Activated naive CD8-positive, alpha-beta T cell treated with anti-CD3 and anti-CD28 coated beads for 36 hours (primary cell): ENCODE data around the gene ZSWIM5. TPM values are rescaled to one million over a fixed set of nuclear protein-coding genes. Genes with fewer than 3 reads are reported as not detected.
"Not testable (repeated sequence)": the region's sequence is repeated elsewhere in the genome, so short reads cannot be mapped to it uniquely, and the experiment has no call there.

Experiments used
- DNase-seq: peaks from one replicate; pipeline ENCODE4 v3.0.0; 2021
- H3K27ac Mint-ChIP-seq: one replicate; pipeline ENCODE4 v1.8.0; 2022; ENCODE audit warnings: mild to moderate bottlenecking, moderate library complexity, mixed read lengths
- H3K27me3 Mint-ChIP-seq: one replicate; pipeline ENCODE4 v1.8.0; 2022; ENCODE audit warnings: mild to moderate bottlenecking, mixed read lengths
- H3K36me3 Mint-ChIP-seq: one replicate; pipeline ENCODE4 v1.8.0; 2021; ENCODE audit warnings: mild to moderate bottlenecking, mixed read lengths
- H3K4me1 Mint-ChIP-seq: one replicate; pipeline ENCODE4 v1.8.0; 2021; ENCODE audit warnings: mixed read lengths
- H3K4me3 Mint-ChIP-seq: one replicate; pipeline ENCODE4 v1.8.0; 2022; ENCODE audit warnings: mild to moderate bottlenecking, moderate library complexity, mixed read lengths
- H3K9me3 Mint-ChIP-seq: one replicate; pipeline ENCODE4 v1.8.0; 2022; ENCODE audit warnings: mixed read lengths
- total RNA-seq, 2 experiments: library from RNA; stranded (reverse); gene quantifications; one replicate each; pipeline ENCODE4 v1.2.3, GENCODE V29; 2021

The ZSWIM5 gene
- total RNA-seq, 2 experiments from 2014 or later = 0.37 to 0.58 TPM

- Mint-ChIP-seq H3K9me3 (no peaks in the 10 kb centered on the region), H3K36me3 (no peaks in the 10 kb centered on the region), H3K4me1 (no peaks in the 10 kb centered on the region), H3K27ac (no peak overlapping the region), H3K27me3 (peaks cover 18% of the 10 kb centered on the region), H3K4me3 (no peak overlapping the region)
- no peak for DNase-seq
These were observed 9.8 kb upstream of the ZSWIM5 start for GRCh38 chr1:45216200-45216541.

GRCh38 chr1:45215485-45216199 lies 9.2 kb upstream of the ZSWIM5 start:
- no peak overlapping the region for H3K4me3 Mint-ChIP-seq
- H3K4me1 Mint-ChIP-seq = no peaks in the 10 kb centered on the region
- peaks cover 20% of the 10 kb centered on the region for H3K27me3 Mint-ChIP-seq
- H3K36me3 Mint-ChIP-seq = no peaks in the 10 kb centered on the region
- no peak for DNase-seq
- no peaks in the 10 kb centered on the region for H3K9me3 Mint-ChIP-seq
- H3K27ac Mint-ChIP-seq = no peak overlapping the region

- Mint-ChIP-seq H3K36me3 (no peaks in the 10 kb centered on the region), H3K9me3 (no peaks in the 10 kb centered on the region), H3K27me3 (peaks cover 27% of the 10 kb centered on the region), H3K4me3 (no peak overlapping the region), H3K27ac (no peak overlapping the region), H3K4me1 (no peaks in the 10 kb centered on the region)
- no peak for DNase-seq
These were observed 7.5 kb upstream of the ZSWIM5 start for GRCh38 chr1:45213892-45214291.

GRCh38 chr1:45211076-45211475 lies 4.7 kb upstream of the ZSWIM5 start:
- H3K27ac Mint-ChIP-seq = no peak overlapping the region
- peaks cover 44% of the 10 kb centered on the region for H3K27me3 Mint-ChIP-seq
- DNase-seq = no peak
- no peaks in the 10 kb centered on the region for H3K9me3 Mint-ChIP-seq
- no peaks in the 10 kb centered on the region for H3K36me3 Mint-ChIP-seq
- no peak overlapping the region for H3K4me3 Mint-ChIP-seq
- peaks cover 8% of the 10 kb centered on the region for H3K4me1 Mint-ChIP-seq

GRCh38 chr1:45206808-45207623 lies 611 bp upstream of the ZSWIM5 start:
- Mint-ChIP-seq H3K27me3 (peaks cover 41% of the 10 kb centered on the region), H3K27ac (peak overlapping the region; percentile 42)

GRCh38 chr1:45205011-45205909 lies 1.1 kb downstream of the ZSWIM5 start:
- peak overlapping the region; percentile 55 for H3K27ac Mint-ChIP-seq
- peak; percentile 30 for DNase-seq
- peaks cover 35% of the 10 kb centered on the region for H3K27me3 Mint-ChIP-seq
- H3K36me3 Mint-ChIP-seq = no peaks in the 10 kb centered on the region
- H3K9me3 Mint-ChIP-seq = no peaks in the 10 kb centered on the region
- H3K4me3 Mint-ChIP-seq = peak overlapping the region; percentile 82
- peaks cover 28% of the 10 kb centered on the region for H3K4me1 Mint-ChIP-seq

More at GRCh38 chr1:45206808-45207623, 611 bp upstream of the ZSWIM5 start:
- Mint-ChIP-seq H3K9me3 (no peaks in the 10 kb centered on the region), H3K4me1 (peaks cover 28% of the 10 kb centered on the region), H3K4me3 (peak overlapping the region; percentile 82), H3K36me3 (no peaks in the 10 kb centered on the region)
- DNase-seq = no peak

GRCh38 chr1:45200906-45201500 lies 5.4 kb downstream of the ZSWIM5 start:
- Mint-ChIP-seq H3K4me1 (peaks cover 20% of the 10 kb centered on the region), H3K27ac (no peak overlapping the region), H3K27me3 (peaks cover 11% of the 10 kb centered on the region), H3K4me3 (no peak overlapping the region), H3K9me3 (peaks cover 1% of the 10 kb centered on the region), H3K36me3 (no peaks in the 10 kb centered on the region)
- DNase-seq = no peak

GRCh38 chr1:45200435-45200834 lies 6.0 kb downstream of the ZSWIM5 start:
- no peak overlapping the region for H3K4me3 Mint-ChIP-seq
- H3K36me3 Mint-ChIP-seq = no peaks in the 10 kb centered on the region
- peaks cover 10% of the 10 kb centered on the region for H3K27me3 Mint-ChIP-seq
- H3K27ac Mint-ChIP-seq = no peak overlapping the region
- no peak for DNase-seq
- peaks cover 1% of the 10 kb centered on the region for H3K9me3 Mint-ChIP-seq
- H3K4me1 Mint-ChIP-seq = peaks cover 19% of the 10 kb centered on the region

- Mint-ChIP-seq H3K36me3 (no peaks in the 10 kb centered on the region), H3K9me3 (peaks cover 1% of the 10 kb centered on the region), H3K4me1 (peaks cover under 1% of the 10 kb centered on the region), H3K27ac (no peak overlapping the region), H3K4me3 (no peak overlapping the region), H3K27me3 (no peaks in the 10 kb centered on the region)
- DNase-seq = no peak
These were observed 8.2 kb downstream of the ZSWIM5 start for GRCh38 chr1:45198185-45198584.

GRCh38 chr1:45196863-45197262 lies 9.5 kb downstream of the ZSWIM5 start:
- Mint-ChIP-seq H3K27me3 (no peaks in the 10 kb centered on the region), H3K36me3 (no peaks in the 10 kb centered on the region), H3K27ac (no peak overlapping the region), H3K4me1 (no peaks in the 10 kb centered on the region), H3K9me3 (peaks cover 1% of the 10 kb centered on the region), H3K4me3 (no peak overlapping the region)
- DNase-seq = no peak

- H3K27ac Mint-ChIP-seq = no peak overlapping the region
- no peak for DNase-seq
- H3K4me1 Mint-ChIP-seq = peaks cover 9% of the 10 kb centered on the region
- no peaks in the 10 kb centered on the region for H3K27me3 Mint-ChIP-seq
- no peak overlapping the region for H3K4me3 Mint-ChIP-seq
- H3K9me3 Mint-ChIP-seq = no peaks in the 10 kb centered on the region
- H3K36me3 Mint-ChIP-seq = no peaks in the 10 kb centered on the region
These were observed 15.0 kb downstream of the ZSWIM5 start for GRCh38 chr1:45191418-45191783.

GRCh38 chr1:45187725-45188124 lies 18.7 kb downstream of the ZSWIM5 start:
- no peak for DNase-seq
- Mint-ChIP-seq H3K9me3 (peaks cover 2% of the 10 kb centered on the region), H3K36me3 (no peaks in the 10 kb centered on the region), H3K4me3 (no peak overlapping the region), H3K4me1 (peaks cover 9% of the 10 kb centered on the region), H3K27me3 (no peaks in the 10 kb centered on the region), H3K27ac (no peak overlapping the region)

GRCh38 chr1:45179918-45180519 lies 26.4 kb downstream of the ZSWIM5 start:
- peaks cover 13% of the 10 kb centered on the region for H3K9me3 Mint-ChIP-seq
- H3K27ac Mint-ChIP-seq, H3K4me1 Mint-ChIP-seq, DNase-seq, H3K36me3 Mint-ChIP-seq, H3K4me3 Mint-ChIP-seq, H3K27me3 Mint-ChIP-seq: not testable (repeated sequence)

GRCh38 chr1:45177452-45177851 lies 29.0 kb downstream of the ZSWIM5 start:
- Mint-ChIP-seq H3K36me3 (no peaks in the 10 kb centered on the region), H3K4me1 (no peaks in the 10 kb centered on the region), H3K27ac (no peak overlapping the region), H3K9me3 (peaks cover 13% of the 10 kb centered on the region), H3K4me3 (no peak overlapping the region), H3K27me3 (no peaks in the 10 kb centered on the region)
- DNase-seq = no peak
